Body of pancreas (tissue), 4 donors: ENCODE results near the gene ZW10.

Experiments used
- POLR2A ChIP-seq, 3 donors: fragments of 450-650 bp; IDR thresholded peaks; one replicate each; pipeline ENCODE4 v1.6.1; 2016; ENCODE audit warnings: antibody characterized with exemption in 3 of 3, mild to moderate bottlenecking in 2 of 3
- TF ChIP-seq, protein P1 (sequence below), 7 experiments: fragments of 450-650 bp in 4 of 7; fragments of 200-600 bp in 3 of 7; sonication (generic) in 3 of 7; IDR thresholded peaks; one replicate each; pipeline ENCODE4 v1.5.1; 2016 to 2019; ENCODE audit warnings: antibody characterized with exemption in 7 of 7

GRCh38 chr11:113695207-113695606, 78.3 kb downstream of the ZW10 start:
- no peak for TF ChIP-seq POLR2A (IDR thresholded peaks at IDR 0.05)
- TF ChIP-seq, protein P1, sequence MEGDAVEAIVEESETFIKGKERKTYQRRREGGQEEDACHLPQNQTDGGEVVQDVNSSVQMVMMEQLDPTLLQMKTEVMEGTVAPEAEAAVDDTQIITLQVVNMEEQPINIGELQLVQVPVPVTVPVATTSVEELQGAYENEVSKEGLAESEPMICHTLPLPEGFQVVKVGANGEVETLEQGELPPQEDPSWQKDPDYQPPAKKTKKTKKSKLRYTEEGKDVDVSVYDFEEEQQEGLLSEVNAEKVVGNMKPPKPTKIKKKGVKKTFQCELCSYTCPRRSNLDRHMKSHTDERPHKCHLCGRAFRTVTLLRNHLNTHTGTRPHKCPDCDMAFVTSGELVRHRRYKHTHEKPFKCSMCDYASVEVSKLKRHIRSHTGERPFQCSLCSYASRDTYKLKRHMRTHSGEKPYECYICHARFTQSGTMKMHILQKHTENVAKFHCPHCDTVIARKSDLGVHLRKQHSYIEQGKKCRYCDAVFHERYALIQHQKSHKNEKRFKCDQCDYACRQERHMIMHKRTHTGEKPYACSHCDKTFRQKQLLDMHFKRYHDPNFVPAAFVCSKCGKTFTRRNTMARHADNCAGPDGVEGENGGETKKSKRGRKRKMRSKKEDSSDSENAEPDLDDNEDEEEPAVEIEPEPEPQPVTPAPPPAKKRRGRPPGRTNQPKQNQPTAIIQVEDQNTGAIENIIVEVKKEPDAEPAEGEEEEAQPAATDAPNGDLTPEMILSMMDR (IDR thresholded peaks at IDR 0.05): no peak
